Spleen (tissue), 7 donors: ENCODE results near the gene MAP2K5.

Experiments used
- CTCF ChIP-seq, 11 experiments: fragments of 200-600 bp in 7 of 11; fragments of 450-650 bp in 4 of 11; sonication (generic) in 4 of 11; IDR thresholded peaks in 8 of 11; conservative IDR thresholded peaks in 3 of 11; 1 replicate in 7 of 11; 2 replicates in 4 of 11; pipeline versions ENCODE4 v1.4.0 to v1.8.0; 2016 to 2021; ENCODE audit warnings: antibody characterized with exemption in 11 of 11, inconsistent platforms in 4 of 11, mild to moderate bottlenecking in 1 of 11
- POLR2AphosphoS5 ChIP-seq, 3 donors: sonication (generic); formaldehyde crosslinking; IDR thresholded peaks; one replicate each; pipeline ENCODE4 v1.5.1; 2017; ENCODE audit warnings: antibody characterized with exemption in 3 of 3
- donor health status: DM: no; HTN: no; CAD: no; lungs with moderate emphysema.
- donor health status: DM: no; HTN: no; CAD: no.
- donor health status: DM: no; HTN: no; CAD: no.

DNA sequence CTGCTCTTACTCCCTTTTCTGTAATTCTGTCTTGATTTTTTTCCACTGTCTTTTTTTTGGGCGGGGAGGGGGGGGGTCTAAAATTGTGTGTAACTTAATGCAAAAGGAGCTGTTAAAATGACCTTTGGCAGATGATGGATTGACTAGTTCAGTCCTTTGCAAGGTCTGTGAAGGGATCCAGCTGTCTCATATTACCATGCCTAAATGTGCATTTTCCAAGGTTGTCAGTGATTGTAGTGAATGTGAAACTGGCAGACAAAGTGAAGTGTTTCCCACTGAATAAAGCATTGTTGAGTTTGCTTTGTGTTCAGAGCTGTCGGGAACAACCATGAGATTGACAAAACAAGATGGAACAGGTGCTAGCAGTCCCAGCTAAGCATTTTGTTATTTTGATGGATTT is 172.7 kb downstream of the MAP2K5 start:
- TF ChIP-seq POLR2AphosphoS5 (IDR thresholded peaks at IDR 0.05) (no peak), CTCF (IDR thresholded peaks at IDR 0.05 in 8 of 11, conservative IDR thresholded peaks at IDR 0.05 in 3 of 11) (no peak)
